GM04503 (cell line): ENCODE measurements around the gene CHAF1A.

Experiments used
- DNase-seq: peaks from one replicate; pipeline ENCODE4 v3.0.0-alpha.2; 2012; ENCODE audit warnings: low read depth

Gene CHAF1A

GRCh38 chr19:4456843-4457653 lies 54.6 kb downstream of the CHAF1A start:
- no peak for DNase-seq

- DNase-seq = peak; percentile 86
Observed at GRCh38 chr19:4457654-4458395, 55.4 kb downstream of the CHAF1A start, which contains the start of gene UBXN6. UBXN6 (minus strand) TSS chr19:4457794; CDS start chr19:4457697, 97 bp downstream.

GRCh38 chr19:4464815-4465581 lies 62.6 kb downstream of the CHAF1A start:
- DNase-seq = no peak

- no peak for DNase-seq
Observed at GRCh38 chr19:4467835-4468234, 65.4 kb downstream of the CHAF1A start.

- DNase-seq = peak; percentile 100
Observed at GRCh38 chr19:4471403-4472173, 69.1 kb downstream of the CHAF1A start.

- DNase-seq = no peak
Observed at GRCh38 chr19:4472174-4472974, 69.9 kb downstream of the CHAF1A start, which contains the start of gene HDGFL2. HDGFL2 (plus strand) TSS chr19:4472297; CDS start chr19:4472351, 54 bp downstream.

GRCh38 chr19:4473011-4473762 lies 70.7 kb downstream of the CHAF1A start:
- no peak for DNase-seq

- no peak for DNase-seq
Observed at GRCh38 chr19:4473763-4474513, 71.5 kb downstream of the CHAF1A start.

- peak; percentile 7 for DNase-seq
Observed at GRCh38 chr19:4474514-4475022, 72.1 kb downstream of the CHAF1A start.

GRCh38 chr19:4477034-4477801 lies 74.8 kb downstream of the CHAF1A start:
- no peak for DNase-seq

GRCh38 chr19:4482721-4483364 lies 80.4 kb downstream of the CHAF1A start:
- no peak for DNase-seq

- DNase-seq = no peak
Observed at GRCh38 chr19:4483385-4483784, 80.9 kb downstream of the CHAF1A start.

GRCh38 chr19:4487572-4487971 lies 85.1 kb downstream of the CHAF1A start:
- no peak for DNase-seq

GRCh38 chr19:4488496-4488895 lies 86.1 kb downstream of the CHAF1A start:
- DNase-seq = no peak

- no peak for DNase-seq
Observed at GRCh38 chr19:4491446-4491845, 89.0 kb downstream of the CHAF1A start.

GRCh38 chr19:4492337-4493103 lies 90.1 kb downstream of the CHAF1A start:
- no peak for DNase-seq
